Suprapubic skin (tissue), 4 donors: ENCODE results near the gene ETS1.

ENCODE experiments used
- POLR2A ChIP-seq, 2 donors: fragments of 450-650 bp; IDR thresholded peaks; one replicate each; pipeline ENCODE4 v1.6.1; 2017; ENCODE audit warnings: antibody characterized with exemption in 2 of 2, mild to moderate bottlenecking in 2 of 2, moderate library complexity in 2 of 2
- POLR2AphosphoS5 ChIP-seq, 3 donors: sonication (generic); formaldehyde crosslinking; IDR thresholded peaks; one replicate each; pipeline ENCODE4 v1.6.1; 2017; ENCODE audit warnings: antibody characterized with exemption in 3 of 3
- TF ChIP-seq, protein P1 (sequence below), 2 donors: fragments of 200-600 bp in 1 of 2; fragments of 450-650 bp in 1 of 2; sonication (generic) in 1 of 2; IDR thresholded peaks; one replicate each; pipeline ENCODE4 v1.5.1; 2016 to 2019; ENCODE audit warnings: antibody characterized with exemption in 2 of 2, mild to moderate bottlenecking in 1 of 2, moderate library complexity in 1 of 2

DNA sequence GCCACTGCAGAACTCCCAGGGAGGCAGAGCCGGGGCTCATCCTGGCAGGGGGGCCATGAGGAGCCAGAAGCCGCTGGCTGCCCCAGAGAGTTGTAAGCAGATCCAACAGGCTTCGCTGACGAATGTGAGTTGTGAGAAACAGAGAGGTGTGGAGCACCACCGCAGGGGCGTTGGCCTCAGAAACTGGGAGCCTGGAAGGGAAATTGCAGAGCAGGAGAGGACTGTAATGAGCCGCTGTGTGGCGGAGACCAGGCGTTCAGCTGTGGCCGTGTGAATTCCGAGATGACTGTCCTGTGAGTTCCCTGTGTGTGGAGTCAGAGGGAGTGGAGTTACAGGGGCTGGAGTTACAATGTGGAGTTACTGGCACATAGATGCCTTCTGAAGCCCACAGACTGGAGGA, 27.7 kb upstream of the ETS1 start:
- TF ChIP-seq, protein P1, sequence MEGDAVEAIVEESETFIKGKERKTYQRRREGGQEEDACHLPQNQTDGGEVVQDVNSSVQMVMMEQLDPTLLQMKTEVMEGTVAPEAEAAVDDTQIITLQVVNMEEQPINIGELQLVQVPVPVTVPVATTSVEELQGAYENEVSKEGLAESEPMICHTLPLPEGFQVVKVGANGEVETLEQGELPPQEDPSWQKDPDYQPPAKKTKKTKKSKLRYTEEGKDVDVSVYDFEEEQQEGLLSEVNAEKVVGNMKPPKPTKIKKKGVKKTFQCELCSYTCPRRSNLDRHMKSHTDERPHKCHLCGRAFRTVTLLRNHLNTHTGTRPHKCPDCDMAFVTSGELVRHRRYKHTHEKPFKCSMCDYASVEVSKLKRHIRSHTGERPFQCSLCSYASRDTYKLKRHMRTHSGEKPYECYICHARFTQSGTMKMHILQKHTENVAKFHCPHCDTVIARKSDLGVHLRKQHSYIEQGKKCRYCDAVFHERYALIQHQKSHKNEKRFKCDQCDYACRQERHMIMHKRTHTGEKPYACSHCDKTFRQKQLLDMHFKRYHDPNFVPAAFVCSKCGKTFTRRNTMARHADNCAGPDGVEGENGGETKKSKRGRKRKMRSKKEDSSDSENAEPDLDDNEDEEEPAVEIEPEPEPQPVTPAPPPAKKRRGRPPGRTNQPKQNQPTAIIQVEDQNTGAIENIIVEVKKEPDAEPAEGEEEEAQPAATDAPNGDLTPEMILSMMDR (IDR thresholded peaks at IDR 0.05): no peak
- TF ChIP-seq POLR2A (IDR thresholded peaks at IDR 0.05) (no peak), POLR2AphosphoS5 (IDR thresholded peaks at IDR 0.05) (no peak)
